ENCODE results near the gene TEX19.
"Not testable (repeated sequence)": the region's sequence is repeated elsewhere in the genome, so short reads cannot be mapped to it uniquely, and the experiment has no call there.

TEX19 gene

DNA sequence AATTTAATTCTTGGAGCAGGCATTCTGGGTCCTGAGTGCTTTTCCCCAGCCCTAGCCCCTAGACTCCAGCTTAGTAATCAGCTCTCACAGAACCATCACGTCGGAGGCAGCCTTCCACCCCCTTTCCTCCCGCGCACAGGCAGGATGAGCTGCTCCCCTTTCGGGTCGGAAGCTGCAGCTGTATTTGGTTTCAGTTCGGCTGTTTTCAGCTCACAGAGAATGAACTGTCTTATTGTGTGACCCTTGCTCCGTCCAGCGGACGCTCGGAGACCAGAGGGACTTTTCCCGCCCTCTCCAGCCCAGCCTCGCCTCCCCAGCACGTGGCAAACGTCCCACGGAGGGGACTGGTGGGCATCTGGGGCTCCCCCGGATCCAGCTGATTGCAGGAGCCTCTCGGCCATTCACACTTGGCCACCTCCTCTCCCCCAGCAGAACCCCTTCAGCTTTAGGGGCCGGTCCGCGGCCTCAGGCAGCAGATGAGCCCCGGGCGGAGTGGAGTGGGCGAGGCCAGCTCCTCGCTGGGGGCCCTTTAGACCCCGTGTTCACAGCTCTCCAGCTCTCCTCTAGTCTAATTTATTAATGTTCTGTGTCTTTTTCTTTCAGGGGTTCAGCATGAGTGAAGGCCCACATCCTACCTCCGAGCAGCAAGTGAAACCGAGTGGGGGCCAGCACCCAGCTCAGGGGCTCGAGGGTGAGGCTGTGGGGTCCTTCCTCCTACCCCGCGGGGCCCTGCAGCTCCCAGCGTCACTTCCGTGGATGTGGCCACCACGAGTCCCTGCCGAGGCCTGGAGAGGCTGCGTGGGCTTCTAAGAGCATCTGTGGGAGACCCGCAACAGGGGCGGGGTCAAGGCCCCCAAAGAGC is 11.7 kb downstream of the TEX19 start:
- Histone ChIP-seq H3K36me3 (ENCODE audit: insufficient read depth, low read length) (no peaks in the 10 kb centered on the region), H3K27ac (ENCODE audit: low read depth, low read length) (no peak overlapping the region), H3K4me3 (ENCODE audit: low read depth in 1 of 2, low read length in 2 of 2) (peak overlapping the region; percentile 27 to 41), H3K4me1 (ENCODE audit: insufficient read depth, low read length) (peaks cover 9% of the 10 kb centered on the region), H3K27me3 (ENCODE audit: control insufficient read depth in 1 of 2, insufficient read depth in 2 of 2, low read length in 2 of 2) (peaks cover 9 to 48% of the 10 kb centered on the region in 2 donors), H3K9ac (ENCODE audit: low read length) (no peak overlapping the region), H3K9me3 (ENCODE audit: low read length) (no peaks in the 10 kb centered on the region)

DNA sequence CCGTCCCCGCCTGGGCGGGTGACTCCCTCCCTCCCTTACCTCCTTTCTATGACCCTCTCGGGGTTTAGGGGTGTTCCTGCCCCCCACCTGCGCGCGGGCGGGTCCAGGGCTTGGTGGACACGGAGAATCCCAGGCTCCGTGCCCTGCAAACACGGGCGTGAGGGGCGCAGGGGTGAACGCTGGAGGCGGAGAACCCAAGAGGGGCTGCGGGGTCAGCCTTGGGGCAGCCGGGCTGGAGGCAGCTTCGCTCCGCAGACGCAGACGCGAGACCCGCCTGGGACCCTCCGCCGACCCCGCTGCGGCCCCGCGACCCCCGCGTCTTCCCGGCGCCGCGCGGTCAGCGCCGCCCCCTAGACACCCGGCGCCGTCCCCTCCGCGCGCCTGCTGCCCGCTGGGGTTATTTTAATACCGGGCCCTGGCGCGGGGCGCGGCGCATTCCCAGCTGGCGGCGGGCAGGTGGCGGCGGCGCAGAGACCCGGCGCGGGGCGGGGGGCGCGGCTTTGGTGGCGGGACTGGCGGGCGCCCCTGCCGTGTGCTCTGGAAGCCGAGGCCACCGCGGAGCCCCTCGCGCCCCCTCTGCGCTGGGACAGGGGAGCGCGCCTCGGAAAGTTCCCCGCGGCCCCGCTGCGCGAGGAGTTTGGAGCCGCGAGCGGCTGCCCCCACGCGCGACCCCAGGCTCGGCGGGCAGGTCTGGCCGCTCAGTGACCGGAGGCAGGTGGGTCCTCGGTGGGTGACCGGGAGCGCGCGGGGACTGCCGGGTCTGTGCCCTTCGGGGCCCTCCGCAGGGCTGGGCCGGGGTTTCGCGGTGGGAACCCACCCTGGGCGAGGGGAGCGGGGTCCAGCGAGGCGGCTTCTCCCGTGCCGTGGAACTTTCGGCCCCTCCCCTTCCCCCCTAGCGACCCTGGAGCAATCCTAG is 12.5 kb downstream of the TEX19 start, which contains the start of gene UTS2R:
TSS of gene UTS2R (plus strand) at position 433 of the 916 bp plus-strand sequence. CDS start 2,560 bp downstream, outside the sequence.
- H3K4me1 ChIP-seq (ENCODE audit: insufficient read depth, low read length), result peaks cover 9% of the 10 kb centered on the region
- no peaks in the 10 kb centered on the region for H3K9me3 ChIP-seq (ENCODE audit: low read length)
- peak within 1 kb of the TSS; percentile 27 to 41 for H3K4me3 ChIP-seq (ENCODE audit: low read depth in 1 of 2, low read length in 2 of 2)
- H3K27ac ChIP-seq (ENCODE audit: low read depth, low read length), result no peak within 1 kb of the TSS
- no peak within 1 kb of the TSS for H3K9ac ChIP-seq (ENCODE audit: low read length)
- H3K36me3 ChIP-seq (ENCODE audit: insufficient read depth, low read length), result no peaks in the 10 kb centered on the region
- H3K27me3 ChIP-seq (ENCODE audit: control insufficient read depth in 1 of 2, insufficient read depth in 2 of 2, low read length in 2 of 2), result peaks cover 9 to 56% of the 10 kb centered on the region in 2 donors

DNA sequence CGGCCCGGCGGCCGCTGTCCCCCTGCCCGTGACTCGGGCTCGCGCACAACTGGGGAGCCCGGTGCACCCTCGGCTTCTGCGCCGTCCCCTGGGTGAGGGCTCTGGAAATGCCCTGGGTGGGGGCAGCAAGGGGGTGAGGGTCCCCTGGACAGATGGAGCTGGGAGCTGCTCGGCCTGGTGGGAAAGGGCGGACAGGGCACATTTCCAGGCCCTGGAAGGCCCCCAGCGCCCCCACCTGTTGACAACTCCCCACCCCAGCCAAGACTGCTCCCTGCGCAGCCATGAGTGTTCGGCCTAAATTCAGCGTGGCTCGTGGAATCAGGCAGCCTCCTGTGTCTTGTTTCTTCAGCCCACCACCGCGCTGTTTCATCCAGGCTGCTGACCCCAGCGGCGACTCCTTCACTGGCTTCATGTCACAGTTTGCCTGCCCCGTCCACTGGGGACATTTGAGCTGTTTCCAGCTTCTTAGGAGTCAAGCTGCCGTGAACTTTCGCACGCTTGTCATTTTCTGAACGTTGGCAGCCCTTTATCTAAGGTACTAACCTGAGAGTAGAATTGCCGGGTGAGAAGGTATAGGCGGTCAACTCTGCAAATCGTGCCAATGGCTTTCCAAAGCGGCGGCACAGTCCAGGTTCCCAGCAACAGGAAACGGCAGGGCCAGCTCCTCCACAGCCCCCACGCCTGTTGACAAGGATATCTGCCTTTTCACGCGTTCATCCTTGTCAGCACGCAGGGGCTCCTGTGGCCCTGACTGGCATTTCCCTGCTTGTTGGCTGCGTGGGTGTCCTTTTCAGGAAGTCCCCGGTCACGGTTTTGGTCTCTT is 13.4 kb downstream of the TEX19 start:
- H3K9me3 ChIP-seq (ENCODE audit: low read length), result no peaks in the 10 kb centered on the region
- H3K27me3 ChIP-seq (ENCODE audit: control insufficient read depth in 1 of 2, insufficient read depth in 2 of 2, low read length in 2 of 2), result peaks cover 9 to 57% of the 10 kb centered on the region in 2 donors
- peaks cover 9% of the 10 kb centered on the region for H3K4me1 ChIP-seq (ENCODE audit: insufficient read depth, low read length)
- no peak overlapping the region for H3K4me3 ChIP-seq (ENCODE audit: low read depth in 1 of 2, low read length in 2 of 2)
- H3K27ac ChIP-seq (ENCODE audit: low read depth, low read length), result no peak overlapping the region
- H3K36me3 ChIP-seq (ENCODE audit: insufficient read depth, low read length), result no peaks in the 10 kb centered on the region
- H3K9ac ChIP-seq (ENCODE audit: low read length), result no peak overlapping the region

DNA sequence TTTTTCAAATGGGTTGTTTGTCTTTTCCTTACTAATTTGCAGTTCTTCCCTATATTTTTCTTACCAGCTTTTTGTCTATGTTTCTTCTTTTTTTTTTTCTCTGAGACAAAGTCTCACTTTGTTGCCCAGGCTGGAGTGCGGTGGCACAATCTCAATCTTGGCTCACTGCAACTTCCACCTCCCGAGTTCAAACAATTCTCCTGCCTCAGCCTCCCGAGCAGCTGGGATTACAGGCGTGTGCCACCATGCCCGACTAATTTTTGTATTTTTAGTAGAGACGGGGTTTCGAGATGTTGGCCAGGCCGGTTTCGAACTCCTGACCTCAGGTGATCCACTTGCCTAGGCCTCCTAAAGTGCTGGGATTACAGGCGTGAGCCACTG is 14.0 kb downstream of the TEX19 start:
- not testable (repeated sequence) for H3K4me3 ChIP-seq (ENCODE audit: low read depth in 1 of 2, low read length in 2 of 2); H3K36me3 ChIP-seq (ENCODE audit: insufficient read depth, low read length); H3K27ac ChIP-seq (ENCODE audit: low read depth, low read length); H3K9me3 ChIP-seq (ENCODE audit: low read length); H3K9ac ChIP-seq (ENCODE audit: low read length); H3K4me1 ChIP-seq (ENCODE audit: insufficient read depth, low read length)
- H3K27me3 ChIP-seq (ENCODE audit: control insufficient read depth in 1 of 2, insufficient read depth in 2 of 2, low read length in 2 of 2), result peaks cover 9 to 59% of the 10 kb centered on the region in 2 donors

DNA sequence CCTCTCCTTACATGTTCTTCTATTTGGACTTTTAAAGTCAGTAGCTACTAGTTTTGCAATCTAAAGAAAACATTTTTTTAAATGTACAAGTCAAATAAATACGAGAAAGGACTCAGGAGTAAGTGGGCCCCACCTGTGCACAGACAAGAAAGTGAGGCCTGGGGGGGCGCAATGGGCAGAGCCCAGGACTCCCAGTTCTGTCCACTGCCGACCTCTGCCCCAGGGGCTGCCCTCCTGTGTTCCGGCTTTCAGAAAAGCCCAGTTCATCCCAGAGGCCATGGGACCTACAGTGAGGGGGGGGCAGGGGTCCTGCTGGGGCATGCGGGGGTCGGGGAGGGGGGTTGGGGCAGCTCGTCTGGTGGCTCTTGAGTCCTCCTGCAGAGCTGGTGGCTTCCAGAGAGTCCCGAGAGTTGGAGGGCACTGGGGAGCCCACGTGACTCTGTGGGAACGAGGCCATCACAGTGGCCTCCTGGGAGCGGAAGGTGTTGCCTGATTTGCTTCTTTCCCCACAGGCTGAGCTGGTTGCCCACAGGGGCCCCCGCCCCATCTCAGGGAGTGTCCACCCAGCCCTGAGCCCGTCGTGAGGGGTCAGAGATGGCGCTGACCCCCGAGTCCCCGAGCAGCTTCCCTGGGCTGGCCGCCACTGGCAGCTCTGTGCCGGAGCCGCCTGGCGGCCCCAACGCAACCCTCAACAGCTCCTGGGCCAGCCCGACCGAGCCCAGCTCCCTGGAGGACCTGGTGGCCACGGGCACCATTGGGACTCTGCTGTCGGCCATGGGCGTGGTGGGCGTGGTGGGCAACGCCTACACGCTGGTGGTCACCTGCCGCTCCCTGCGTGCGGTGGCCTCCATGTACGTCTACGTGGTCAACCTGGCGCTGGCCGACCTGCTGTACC is 14.9 kb downstream of the TEX19 start:
- Histone ChIP-seq H3K27ac (ENCODE audit: low read depth, low read length) (no peak overlapping the region), H3K27me3 (ENCODE audit: control insufficient read depth in 1 of 2, insufficient read depth in 2 of 2, low read length in 2 of 2) (peaks cover 16 to 68% of the 10 kb centered on the region in 2 donors), H3K4me1 (ENCODE audit: insufficient read depth, low read length) (peaks cover 9% of the 10 kb centered on the region), H3K4me3 (ENCODE audit: low read depth in 1 of 2, low read length in 2 of 2) (no peak overlapping the region), H3K36me3 (ENCODE audit: insufficient read depth, low read length) (no peaks in the 10 kb centered on the region), H3K9me3 (ENCODE audit: low read length) (no peaks in the 10 kb centered on the region), H3K9ac (ENCODE audit: low read length) (no peak overlapping the region)

DNA sequence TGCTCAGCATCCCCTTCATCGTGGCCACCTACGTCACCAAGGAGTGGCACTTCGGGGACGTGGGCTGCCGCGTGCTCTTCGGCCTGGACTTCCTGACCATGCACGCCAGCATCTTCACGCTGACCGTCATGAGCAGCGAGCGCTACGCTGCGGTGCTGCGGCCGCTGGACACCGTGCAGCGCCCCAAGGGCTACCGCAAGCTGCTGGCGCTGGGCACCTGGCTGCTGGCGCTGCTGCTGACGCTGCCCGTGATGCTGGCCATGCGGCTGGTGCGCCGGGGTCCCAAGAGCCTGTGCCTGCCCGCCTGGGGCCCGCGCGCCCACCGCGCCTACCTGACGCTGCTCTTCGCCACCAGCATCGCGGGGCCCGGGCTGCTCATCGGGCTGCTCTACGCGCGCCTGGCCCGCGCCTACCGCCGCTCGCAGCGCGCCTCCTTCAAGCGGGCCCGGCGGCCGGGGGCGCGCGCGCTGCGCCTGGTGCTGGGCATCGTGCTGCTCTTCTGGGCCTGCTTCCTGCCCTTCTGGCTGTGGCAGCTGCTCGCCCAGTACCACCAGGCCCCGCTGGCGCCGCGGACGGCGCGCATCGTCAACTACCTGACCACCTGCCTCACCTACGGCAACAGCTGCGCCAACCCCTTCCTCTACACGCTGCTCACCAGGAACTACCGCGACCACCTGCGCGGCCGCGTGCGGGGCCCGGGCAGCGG is 15.7 kb downstream of the TEX19 start:
- H3K9me3 ChIP-seq (ENCODE audit: low read length), result no peaks in the 10 kb centered on the region
- no peak overlapping the region for H3K27ac ChIP-seq (ENCODE audit: low read depth, low read length)
- H3K9ac ChIP-seq (ENCODE audit: low read length), result no peak overlapping the region
- no peak overlapping the region for H3K4me3 ChIP-seq (ENCODE audit: low read depth in 1 of 2, low read length in 2 of 2)
- H3K36me3 ChIP-seq (ENCODE audit: insufficient read depth, low read length), result no peaks in the 10 kb centered on the region
- H3K4me1 ChIP-seq (ENCODE audit: insufficient read depth, low read length), result peaks cover 9% of the 10 kb centered on the region
- peaks cover 16 to 68% of the 10 kb centered on the region in 2 donors for H3K27me3 ChIP-seq (ENCODE audit: control insufficient read depth in 1 of 2, insufficient read depth in 2 of 2, low read length in 2 of 2)

DNA sequence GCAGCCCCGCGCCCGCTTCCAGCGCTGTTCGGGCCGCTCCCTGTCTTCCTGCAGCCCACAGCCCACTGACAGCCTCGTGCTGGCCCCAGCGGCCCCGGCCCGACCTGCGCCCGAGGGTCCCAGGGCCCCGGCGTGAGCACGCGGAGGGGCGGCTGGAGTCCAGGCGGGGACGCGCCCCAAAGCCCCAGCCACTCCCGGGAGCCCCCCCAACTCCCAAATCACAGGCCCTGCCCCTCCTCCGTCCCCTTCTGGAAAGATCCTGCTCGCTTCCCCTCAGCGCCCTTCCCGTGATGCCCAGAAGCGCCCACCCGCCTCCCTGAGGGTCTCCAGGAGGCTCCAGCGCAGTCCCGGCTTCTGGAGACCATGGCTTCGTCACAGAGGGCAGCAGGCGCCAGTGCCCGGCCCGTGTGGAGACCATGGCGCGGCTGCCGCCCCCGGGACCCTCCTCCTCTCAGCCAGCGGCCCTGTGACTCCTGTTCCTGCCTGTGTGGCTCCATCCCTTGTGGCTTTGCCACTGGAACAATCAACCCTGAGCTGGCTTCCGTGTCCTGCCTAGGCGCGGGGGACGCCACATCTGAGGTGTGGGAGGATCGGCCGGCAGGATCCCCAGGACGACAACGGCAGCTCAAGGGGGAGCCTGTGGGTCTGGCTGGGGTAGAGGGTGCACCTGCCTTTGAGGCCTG is 16.5 kb downstream of the TEX19 start:
- Histone ChIP-seq H3K4me1 (ENCODE audit: insufficient read depth, low read length) (peaks cover 8% of the 10 kb centered on the region), H3K36me3 (ENCODE audit: insufficient read depth, low read length) (no peaks in the 10 kb centered on the region), H3K9me3 (ENCODE audit: low read length) (no peaks in the 10 kb centered on the region), H3K27ac (ENCODE audit: low read depth, low read length) (no peak overlapping the region), H3K9ac (ENCODE audit: low read length) (no peak overlapping the region), H3K27me3 (ENCODE audit: control insufficient read depth in 1 of 2, insufficient read depth in 2 of 2, low read length in 2 of 2) (peaks cover 15 to 64% of the 10 kb centered on the region in 2 donors), H3K4me3 (ENCODE audit: low read depth in 1 of 2, low read length in 2 of 2) (no peak overlapping the region)

DNA sequence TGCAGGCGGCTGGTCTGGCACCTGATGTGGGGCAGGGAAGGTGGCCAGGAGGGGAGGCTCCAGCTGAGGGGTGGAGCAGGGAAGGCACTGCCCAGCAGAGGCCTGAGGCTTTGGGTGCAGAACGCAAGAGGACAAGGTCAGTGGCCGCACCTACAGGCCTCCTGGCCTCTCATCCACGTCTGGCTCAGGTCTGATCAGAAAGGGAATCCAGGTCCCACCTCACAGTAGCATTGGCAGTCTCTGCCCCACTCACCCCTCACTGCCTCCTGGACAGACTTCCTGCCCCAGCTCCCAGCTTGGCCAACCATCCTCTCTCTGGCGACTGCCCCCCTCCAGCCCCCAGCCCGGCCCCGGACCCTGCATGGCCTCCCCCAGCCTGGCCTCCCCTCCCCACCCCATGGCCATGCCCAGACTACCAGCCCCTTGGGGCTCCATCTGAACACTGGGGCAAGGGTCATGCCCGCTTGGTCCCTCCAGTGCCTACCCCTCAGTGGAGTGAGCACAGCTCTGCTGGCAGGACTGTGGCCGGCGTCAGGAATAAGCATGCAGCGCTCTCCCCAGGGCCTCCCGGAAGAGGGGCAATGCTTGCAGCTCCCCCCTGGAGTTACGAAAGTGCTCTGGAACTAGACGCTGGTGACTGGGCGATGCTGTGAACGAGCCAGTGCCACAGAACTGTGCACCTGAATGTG is 17.1 kb downstream of the TEX19 start:
- H3K27me3 ChIP-seq (ENCODE audit: control insufficient read depth in 1 of 2, insufficient read depth in 2 of 2, low read length in 2 of 2), result peaks cover 8 to 57% of the 10 kb centered on the region in 2 donors
- no peaks in the 10 kb centered on the region for H3K9me3 ChIP-seq (ENCODE audit: low read length)
- no peak overlapping the region for H3K4me3 ChIP-seq (ENCODE audit: low read depth in 1 of 2, low read length in 2 of 2)
- H3K27ac ChIP-seq (ENCODE audit: low read depth, low read length), result no peak overlapping the region
- no peaks in the 10 kb centered on the region for H3K36me3 ChIP-seq (ENCODE audit: insufficient read depth, low read length)
- peaks cover 1% of the 10 kb centered on the region for H3K4me1 ChIP-seq (ENCODE audit: insufficient read depth, low read length)
- no peak overlapping the region for H3K9ac ChIP-seq (ENCODE audit: low read length)

DNA sequence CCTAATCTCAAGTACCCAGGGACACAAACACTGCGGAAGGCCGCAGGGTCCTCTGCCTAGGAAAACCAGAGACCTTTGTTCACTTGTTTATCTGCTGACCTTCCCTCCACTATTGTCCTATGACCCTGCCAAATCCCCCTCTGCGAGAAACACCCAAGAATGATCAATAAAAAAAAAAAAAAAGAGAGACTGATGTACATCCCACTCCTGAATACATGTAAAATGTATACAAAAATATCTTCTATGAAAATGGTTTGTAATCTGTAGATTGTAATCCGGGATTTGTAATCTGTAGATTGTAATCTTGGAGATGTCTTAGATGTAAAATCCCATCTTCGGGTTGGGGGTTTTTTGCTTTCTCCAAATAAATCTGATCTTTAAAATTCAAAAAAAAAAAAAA is 18.2 kb downstream of the TEX19 start:
- not testable (repeated sequence) for H3K4me1 ChIP-seq (ENCODE audit: insufficient read depth, low read length); H3K9ac ChIP-seq (ENCODE audit: low read length); H3K9me3 ChIP-seq (ENCODE audit: low read length); H3K27ac ChIP-seq (ENCODE audit: low read depth, low read length); H3K4me3 ChIP-seq (ENCODE audit: low read depth in 1 of 2, low read length in 2 of 2); H3K36me3 ChIP-seq (ENCODE audit: insufficient read depth, low read length)
- H3K27me3 ChIP-seq (ENCODE audit: control insufficient read depth in 1 of 2, insufficient read depth in 2 of 2, low read length in 2 of 2), result peaks cover 7 to 48% of the 10 kb centered on the region in 2 donors

Data from muscle layer of colon (tissue), 2 donors.